Upper lobe of right lung (tissue), 1 donor: ENCODE results near the gene FAM185A. TPM values are rescaled to one million over a fixed set of nuclear protein-coding genes. Genes with fewer than 3 reads are reported as not detected.

Source experiments
- ATAC-seq: fragments of 200-7000 bp; cut with Tn5 transposase; one replicate; pipeline ENCODE4 v1.9.1; 2020; ENCODE audit warnings: mild to moderate bottlenecking, moderate library complexity
- DNase-seq: peaks from one replicate; pipeline ENCODE4 v3.0.0-alpha.2; 2020
- H3K27ac ChIP-seq: fragments of 200-600 bp; one replicate; pipeline ENCODE4 v1.8.0; 2022
- H3K27me3 ChIP-seq: fragments of 200-600 bp; one replicate; pipeline ENCODE4 v1.8.0; 2022; ENCODE audit warnings: mild to moderate bottlenecking
- H3K36me3 ChIP-seq: fragments of 200-600 bp; one replicate; pipeline ENCODE4 v1.8.0; 2022
- H3K4me1 ChIP-seq: fragments of 200-600 bp; one replicate; pipeline ENCODE4 v1.8.0; 2022
- H3K4me3 ChIP-seq: fragments of 200-600 bp; one replicate; pipeline ENCODE4 v1.8.0; 2022; ENCODE audit warnings: mild to moderate bottlenecking
- H3K9me3 ChIP-seq: fragments of 200-600 bp; one replicate; pipeline ENCODE4 v1.8.0; 2022
- intact Hi-C: fragments of 100-400 bp; cut with DNase I; formaldehyde crosslinking; loops from one replicate; pipeline ENCODE4 v1.11.0; 2022
- total RNA-seq: library from RNA; stranded (reverse); fragmentation: NEBNext Ultra II Directional; extraction: Animal tissue kit (Norgen Biotek cat#: 25700); gene quantifications from one replicate; pipeline ENCODE4 v1.2.1, GENCODE V29; 2021
- TF ChIP-seq, protein P1 (sequence below): fragments of 200-600 bp; IDR thresholded peaks from one replicate; pipeline ENCODE4 v1.8.0; 2022; ENCODE audit warnings: antibody characterized with exemption
- donor health status: DM: no; HTN: yes; CAD: no; lungs with severe emphysema.

The FAM185A gene
- total RNA-seq, 1 donor from 2014 or later = 8.1 TPM

DNA sequence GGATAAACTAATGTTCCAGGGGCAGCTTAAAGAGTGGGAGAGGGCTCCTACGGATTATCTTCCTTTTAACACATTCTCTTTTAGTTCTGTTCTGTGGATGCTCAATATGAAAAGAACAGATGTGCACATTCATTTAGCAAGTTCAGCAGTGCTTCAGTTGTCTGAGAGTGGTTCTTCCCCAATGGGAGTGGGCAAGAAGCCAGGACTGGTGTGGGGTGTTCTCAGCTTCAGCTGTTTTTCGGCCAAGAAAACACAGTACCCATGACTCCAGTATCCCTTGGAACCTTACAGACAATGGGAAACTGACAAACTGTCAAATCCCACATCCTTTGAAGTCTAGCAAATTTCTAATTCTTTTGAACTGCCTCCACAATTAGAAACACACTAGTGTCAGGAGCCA, 92.5 kb downstream of the FAM185A start:
- intact Hi-C loops = no loop called here
- Histone ChIP-seq H3K27ac (no peak overlapping the region), H3K4me3 (no peak overlapping the region), H3K4me1 (no peaks in the 10 kb centered on the region), H3K27me3 (no peaks in the 10 kb centered on the region), H3K9me3 (no peaks in the 10 kb centered on the region), H3K36me3 (no peaks in the 10 kb centered on the region)
- TF ChIP-seq, protein P1, sequence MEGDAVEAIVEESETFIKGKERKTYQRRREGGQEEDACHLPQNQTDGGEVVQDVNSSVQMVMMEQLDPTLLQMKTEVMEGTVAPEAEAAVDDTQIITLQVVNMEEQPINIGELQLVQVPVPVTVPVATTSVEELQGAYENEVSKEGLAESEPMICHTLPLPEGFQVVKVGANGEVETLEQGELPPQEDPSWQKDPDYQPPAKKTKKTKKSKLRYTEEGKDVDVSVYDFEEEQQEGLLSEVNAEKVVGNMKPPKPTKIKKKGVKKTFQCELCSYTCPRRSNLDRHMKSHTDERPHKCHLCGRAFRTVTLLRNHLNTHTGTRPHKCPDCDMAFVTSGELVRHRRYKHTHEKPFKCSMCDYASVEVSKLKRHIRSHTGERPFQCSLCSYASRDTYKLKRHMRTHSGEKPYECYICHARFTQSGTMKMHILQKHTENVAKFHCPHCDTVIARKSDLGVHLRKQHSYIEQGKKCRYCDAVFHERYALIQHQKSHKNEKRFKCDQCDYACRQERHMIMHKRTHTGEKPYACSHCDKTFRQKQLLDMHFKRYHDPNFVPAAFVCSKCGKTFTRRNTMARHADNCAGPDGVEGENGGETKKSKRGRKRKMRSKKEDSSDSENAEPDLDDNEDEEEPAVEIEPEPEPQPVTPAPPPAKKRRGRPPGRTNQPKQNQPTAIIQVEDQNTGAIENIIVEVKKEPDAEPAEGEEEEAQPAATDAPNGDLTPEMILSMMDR = no peak
- DNase-seq (no peak), ATAC-seq (no peak)

GRCh38 chr7:102842284-102842683, 93.5 kb downstream of the FAM185A start:
- H3K4me1 ChIP-seq = no peaks in the 10 kb centered on the region
- DNase-seq (no peak), ATAC-seq (no peak)
- H3K27ac ChIP-seq = no peak overlapping the region
- no peaks in the 10 kb centered on the region for H3K27me3 ChIP-seq
- no peak overlapping the region for H3K4me3 ChIP-seq
- H3K36me3 ChIP-seq = no peaks in the 10 kb centered on the region
- TF ChIP-seq, protein P1 = no peak
- intact Hi-C loops = no loop called here
- H3K9me3 ChIP-seq = no peaks in the 10 kb centered on the region

DNA sequence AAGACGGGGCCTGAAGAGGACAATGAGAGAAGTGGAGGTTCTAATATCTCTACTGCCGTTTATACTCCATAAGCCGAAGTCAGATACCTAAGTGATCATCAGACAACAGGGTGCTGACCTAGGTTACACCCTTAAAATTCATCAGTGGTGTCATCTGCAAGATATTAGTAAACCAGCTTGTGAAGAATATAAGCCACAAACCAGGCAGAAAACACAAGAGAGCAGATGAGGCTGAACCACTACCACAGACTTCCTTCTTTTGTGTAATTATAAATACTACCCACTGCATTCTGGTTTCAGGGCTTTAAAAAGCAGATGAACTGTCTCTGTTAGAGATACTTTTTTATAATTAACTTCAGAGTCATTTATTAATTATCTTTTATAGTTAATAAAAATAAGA, 95.1 kb downstream of the FAM185A start:
- no peaks in the 10 kb centered on the region for H3K9me3 ChIP-seq
- no peak overlapping the region for H3K4me3 ChIP-seq
- H3K36me3 ChIP-seq = no peaks in the 10 kb centered on the region
- no peak for DNase-seq
- no peaks in the 10 kb centered on the region for H3K27me3 ChIP-seq
- no peaks in the 10 kb centered on the region for H3K4me1 ChIP-seq
- TF ChIP-seq, protein P1 = no peak
- intact Hi-C loops = no loop called here
- H3K27ac ChIP-seq = no peak overlapping the region
- no peak for ATAC-seq

GRCh38 chr7:102845346-102845745, 96.5 kb downstream of the FAM185A start:
- Histone ChIP-seq H3K27ac (no peak overlapping the region), H3K9me3 (no peaks in the 10 kb centered on the region), H3K36me3 (no peaks in the 10 kb centered on the region), H3K4me1 (no peaks in the 10 kb centered on the region), H3K4me3 (no peak overlapping the region), H3K27me3 (no peaks in the 10 kb centered on the region)
- DNase-seq (no peak), ATAC-seq (no peak)
- TF ChIP-seq, protein P1 = no peak
- intact Hi-C loops = no loop called here

DNA sequence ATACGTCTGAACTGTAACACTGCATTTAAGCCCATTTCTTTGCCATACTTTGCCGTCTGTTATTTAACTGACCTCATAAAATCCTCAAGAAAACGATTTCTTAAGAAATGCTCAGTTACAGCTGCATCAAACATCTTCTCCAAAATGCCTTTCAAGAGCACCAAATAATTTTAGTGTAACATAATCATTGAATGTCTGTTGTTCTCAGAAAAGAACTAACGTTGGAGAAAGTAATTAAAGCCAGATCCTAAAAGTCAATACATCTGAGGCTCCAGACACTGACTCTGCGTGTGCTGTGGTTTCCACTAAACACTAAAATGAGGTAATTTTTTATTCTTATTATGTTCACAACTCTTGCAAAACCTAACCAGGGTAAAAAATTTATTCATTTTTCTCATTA, 100.3 kb downstream of the FAM185A start:
- Histone ChIP-seq H3K9me3 (no peaks in the 10 kb centered on the region), H3K36me3 (no peaks in the 10 kb centered on the region), H3K4me3 (no peak overlapping the region), H3K4me1 (no peaks in the 10 kb centered on the region), H3K27ac (no peak overlapping the region), H3K27me3 (no peaks in the 10 kb centered on the region)
- intact Hi-C loops = no loop called here
- DNase-seq (no peak), ATAC-seq (no peak)
- TF ChIP-seq, protein P1 = no peak

GRCh38 chr7:102849538-102849937, 100.7 kb downstream of the FAM185A start:
- TF ChIP-seq, protein P1 = no peak
- H3K27me3 ChIP-seq = no peaks in the 10 kb centered on the region
- no peak for ATAC-seq

More at GRCh38 chr7:102849538-102849937, 100.7 kb downstream of the FAM185A start:
- Histone ChIP-seq H3K27ac (no peak overlapping the region), H3K36me3 (no peaks in the 10 kb centered on the region), H3K4me3 (no peak overlapping the region), H3K4me1 (no peaks in the 10 kb centered on the region), H3K9me3 (no peaks in the 10 kb centered on the region)
- DNase-seq = no peak
- intact Hi-C loops = no loop called here
